Loucy (cell line): Measurements from ENCODE around the gene SLC17A9.
A peak's percentile ranks its signal among the peaks of the same experiment; 100 is the strongest.
"Not testable (repeated sequence)": the region's sequence is repeated elsewhere in the genome, so short reads cannot be mapped to it uniquely, and the experiment has no call there.

Experiments used
- H2AFZ ChIP-seq: fragments of 200-600 bp; sonication (generic); 2 replicates; pipeline ENCODE4 v1.6.0; 2016; ENCODE audit warnings: antibody characterized with exemption, mild to moderate bottlenecking, low read length, moderate library complexity
- H3F3A ChIP-seq: fragments of 200-600 bp; 2 replicates; pipeline ENCODE4 v1.6.0; 2016; ENCODE audit warnings: antibody characterized with exemption, low read depth, mild to moderate bottlenecking
- H3K27me3 ChIP-seq: fragments of 200-600 bp; sonication (generic); 2 replicates; pipeline ENCODE4 v1.6.1; 2014; ENCODE audit warnings: low read length, mild to moderate bottlenecking; ENCODE audit not compliant: insufficient read depth, poor library complexity, severe bottlenecking
- H3K36me3 ChIP-seq: fragments of 200-600 bp; sonication (generic); 2 replicates; pipeline ENCODE4 v1.6.1; 2016; ENCODE audit warnings: low read length; ENCODE audit not compliant: insufficient read depth
- H3K4me1 ChIP-seq: fragments of 200-600 bp; sonication (generic); 2 replicates; pipeline ENCODE4 v1.5.1; 2014; ENCODE audit warnings: low read length, mild to moderate bottlenecking; ENCODE audit not compliant: insufficient read depth, poor library complexity, severe bottlenecking
- H3K4me2 ChIP-seq: fragments of 200-600 bp; sonication (generic); 2 replicates; pipeline ENCODE4 v1.6.0; 2014; ENCODE audit warnings: antibody characterized with exemption, low read length, low read depth, mild to moderate bottlenecking; ENCODE audit not compliant: poor library complexity, severe bottlenecking
- H3K4me3 ChIP-seq: fragments of 200-600 bp; sonication (generic); 2 replicates; pipeline ENCODE4 v1.5.1; 2014; ENCODE audit warnings: low read length, mild to moderate bottlenecking, mixed read lengths; ENCODE audit not compliant: poor library complexity, severe bottlenecking
- H3K79me2 ChIP-seq: fragments of 200-600 bp; sonication (generic); 2 replicates; pipeline ENCODE4 v1.6.1; 2014; ENCODE audit warnings: low read length; ENCODE audit not compliant: insufficient read depth
- H3K9ac ChIP-seq: fragments of 200-600 bp; sonication (generic); 2 replicates; pipeline ENCODE4 v1.6.0; 2014; ENCODE audit warnings: mild to moderate bottlenecking, low read depth, low read length, moderate library complexity; ENCODE audit not compliant: poor library complexity, severe bottlenecking
- H3K9me2 ChIP-seq: fragments of 200-600 bp; sonication (generic); replicated peaks from 2 replicates; pipeline ENCODE4 v1.6.1; 2016; ENCODE audit warnings: low read depth, low read length, mixed read lengths
- H3K9me3 ChIP-seq: fragments of 200-600 bp; sonication (generic); 2 replicates; pipeline ENCODE4 v1.6.1; 2014; ENCODE audit warnings: mild to moderate bottlenecking, antibody characterized with exemption, low read length, low read depth; ENCODE audit not compliant: insufficient read depth
- H4K20me1 ChIP-seq: fragments of 200-600 bp; sonication (generic); 2 replicates; pipeline ENCODE4 v1.6.0; 2014; ENCODE audit warnings: antibody characterized with exemption, low read length, mild to moderate bottlenecking; ENCODE audit not compliant: insufficient read depth, poor library complexity, severe bottlenecking
- EZH2phosphoT487 ChIP-seq: fragments of 200-600 bp; IDR thresholded peaks from 2 replicates; pipeline ENCODE4 v1.6.1; 2018; ENCODE audit warnings: antibody characterized with exemption, mild to moderate bottlenecking, moderate library complexity, borderline replicate concordance
- TF ChIP-seq, protein P1 (sequence below): fragments of 200-600 bp; sonication (generic); conservative IDR thresholded peaks from 2 replicates; pipeline ENCODE4 v1.5.1; 2014; ENCODE audit warnings: mild to moderate bottlenecking, antibody characterized with exemption, low read length

The SLC17A9 gene

DNA sequence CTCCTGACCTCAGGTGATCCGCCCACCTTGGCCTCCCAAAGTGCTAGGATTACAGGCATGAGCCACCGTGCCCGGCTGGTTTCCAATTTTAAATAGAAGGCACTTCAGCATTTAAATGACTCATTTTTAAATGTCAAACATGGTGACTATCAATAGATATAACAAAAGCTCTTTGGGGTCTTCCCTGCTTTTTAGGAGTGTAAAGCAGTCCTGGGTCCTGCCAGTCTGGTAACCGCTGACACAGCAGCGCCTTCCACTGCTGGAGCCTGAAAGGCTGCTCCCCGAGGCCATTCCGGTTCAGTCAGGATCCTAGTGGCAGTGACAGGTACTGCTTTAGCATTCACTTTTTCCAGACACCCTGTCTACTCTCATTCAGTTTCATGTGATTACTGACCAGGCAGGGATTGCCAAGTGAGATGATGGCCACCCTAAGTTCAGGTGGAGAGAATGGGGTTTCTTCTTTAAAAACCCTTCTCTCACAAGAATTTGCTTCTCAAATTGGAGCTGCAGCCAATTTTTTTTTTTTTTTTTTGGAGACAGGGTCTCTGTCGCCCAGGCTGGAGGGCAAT lies 31.3 kb upstream of the SLC17A9 start:
- H3K4me1 ChIP-seq, result peaks cover 62% of the 10 kb centered on the region
- H3K79me2 ChIP-seq, result peaks cover 100% of the 10 kb centered on the region
- no peaks in the 10 kb centered on the region for H3K9me2 ChIP-seq
- TF ChIP-seq, protein P1, sequence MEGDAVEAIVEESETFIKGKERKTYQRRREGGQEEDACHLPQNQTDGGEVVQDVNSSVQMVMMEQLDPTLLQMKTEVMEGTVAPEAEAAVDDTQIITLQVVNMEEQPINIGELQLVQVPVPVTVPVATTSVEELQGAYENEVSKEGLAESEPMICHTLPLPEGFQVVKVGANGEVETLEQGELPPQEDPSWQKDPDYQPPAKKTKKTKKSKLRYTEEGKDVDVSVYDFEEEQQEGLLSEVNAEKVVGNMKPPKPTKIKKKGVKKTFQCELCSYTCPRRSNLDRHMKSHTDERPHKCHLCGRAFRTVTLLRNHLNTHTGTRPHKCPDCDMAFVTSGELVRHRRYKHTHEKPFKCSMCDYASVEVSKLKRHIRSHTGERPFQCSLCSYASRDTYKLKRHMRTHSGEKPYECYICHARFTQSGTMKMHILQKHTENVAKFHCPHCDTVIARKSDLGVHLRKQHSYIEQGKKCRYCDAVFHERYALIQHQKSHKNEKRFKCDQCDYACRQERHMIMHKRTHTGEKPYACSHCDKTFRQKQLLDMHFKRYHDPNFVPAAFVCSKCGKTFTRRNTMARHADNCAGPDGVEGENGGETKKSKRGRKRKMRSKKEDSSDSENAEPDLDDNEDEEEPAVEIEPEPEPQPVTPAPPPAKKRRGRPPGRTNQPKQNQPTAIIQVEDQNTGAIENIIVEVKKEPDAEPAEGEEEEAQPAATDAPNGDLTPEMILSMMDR, result peak; percentile 71
- TF ChIP-seq EZH2phosphoT487, result no peak
- H3K27me3 ChIP-seq, result no peaks in the 10 kb centered on the region
- no peaks in the 10 kb centered on the region for H3K36me3 ChIP-seq
- peak overlapping the region; percentile 69 for H3K4me2 ChIP-seq
- no peaks in the 10 kb centered on the region for H3K9me3 ChIP-seq
- no peak overlapping the region for H2AFZ ChIP-seq
- peaks cover 90% of the 10 kb centered on the region for H4K20me1 ChIP-seq
- H3F3A ChIP-seq, result no peaks in the 10 kb centered on the region
- peak overlapping the region; percentile 44 for H3K9ac ChIP-seq
- peak overlapping the region; percentile 61 for H3K4me3 ChIP-seq

DNA sequence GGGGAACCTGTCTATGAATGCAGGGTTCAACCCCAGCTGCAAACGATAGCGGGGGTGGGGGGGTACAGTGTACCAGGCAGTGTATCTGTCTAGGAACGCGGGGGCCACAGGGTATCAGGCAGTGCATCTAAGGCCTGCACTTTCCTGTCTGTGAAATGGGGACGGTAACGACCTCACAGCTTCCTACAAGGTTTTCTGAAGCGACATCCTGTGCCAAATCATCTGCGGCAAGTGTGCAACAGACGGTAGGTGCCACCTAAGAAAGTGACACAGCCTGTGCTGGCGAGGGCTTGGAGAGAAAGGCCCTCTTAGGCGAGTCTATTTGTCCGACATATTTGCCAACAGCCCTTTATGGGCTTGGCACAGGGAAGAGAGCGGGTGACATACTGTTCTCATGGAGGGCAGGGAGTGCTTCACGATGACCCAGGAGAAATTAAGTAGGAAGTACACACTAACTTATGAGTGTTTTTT lies 30.0 kb upstream of the SLC17A9 start:
- TF ChIP-seq, protein P1, result no peak
- no peak for TF ChIP-seq EZH2phosphoT487

DNA sequence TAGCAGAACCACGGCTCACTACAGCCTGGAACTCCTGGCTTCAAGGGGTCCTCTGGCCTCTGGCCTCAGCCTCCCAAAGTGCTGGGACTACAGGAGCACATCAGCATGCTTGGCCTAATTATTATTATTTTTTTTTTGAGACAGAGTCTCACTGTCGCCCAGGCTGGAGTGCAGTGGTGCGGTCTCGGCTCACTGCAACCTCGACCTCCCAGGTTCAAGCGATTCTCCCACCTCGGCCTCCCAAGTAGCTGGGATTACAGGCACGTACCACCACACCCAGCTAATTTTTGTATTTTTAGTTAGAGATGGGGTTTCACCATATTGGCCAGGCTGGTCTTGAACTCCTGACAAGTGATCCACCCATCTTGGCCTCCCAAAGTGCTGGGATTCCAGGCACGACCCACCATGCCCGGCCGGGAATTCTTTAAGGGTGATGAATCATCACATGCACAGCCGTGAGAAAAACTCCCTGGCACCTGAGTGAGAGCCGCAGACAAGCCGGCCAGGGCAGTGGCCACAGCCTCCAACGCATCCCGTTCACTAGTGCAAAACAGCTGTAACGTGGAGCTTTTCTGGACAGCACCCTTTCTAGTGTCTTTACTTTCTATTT lies 29.3 kb upstream of the SLC17A9 start:
- peaks cover 66% of the 10 kb centered on the region for H3K4me1 ChIP-seq

More for the DNA sequence above, 30.0 kb upstream of the SLC17A9 start:
- Histone ChIP-seq H3K4me1 (peaks cover 66% of the 10 kb centered on the region), H3K9ac (no peak overlapping the region), H3K79me2 (peaks cover 99% of the 10 kb centered on the region), H3K36me3 (no peaks in the 10 kb centered on the region), H3F3A (no peaks in the 10 kb centered on the region), H3K9me3 (no peaks in the 10 kb centered on the region), H3K4me2 (peak overlapping the region; percentile 96), H3K27me3 (no peaks in the 10 kb centered on the region), H3K4me3 (peak overlapping the region; percentile 86), H3K9me2 (no peaks in the 10 kb centered on the region), H4K20me1 (peaks cover 88% of the 10 kb centered on the region), H2AFZ (no peak overlapping the region)

More for the DNA sequence above, 29.3 kb upstream of the SLC17A9 start:
- H3K4me3 ChIP-seq, result peak overlapping the region; percentile 86
- H3K36me3 ChIP-seq, H3K9me2 ChIP-seq, H3K9me3 ChIP-seq, H2AFZ ChIP-seq, H3F3A ChIP-seq, H3K27me3 ChIP-seq: not testable (repeated sequence)
- H3K4me2 ChIP-seq, result peak overlapping the region; percentile 96
- H3K9ac ChIP-seq, result peak overlapping the region; percentile 89
- H4K20me1 ChIP-seq, result peaks cover 88% of the 10 kb centered on the region
- peaks cover 99% of the 10 kb centered on the region for H3K79me2 ChIP-seq
